Peyer's patch (tissue), 4 donors: ENCODE data around the gene TXNDC2.

Experiments used
- POLR2A ChIP-seq, 2 donors: fragments of 450-650 bp; IDR thresholded peaks; one replicate each; pipeline ENCODE4 v1.5.1; 2017; ENCODE audit warnings: antibody characterized with exemption in 2 of 2, mild to moderate bottlenecking in 2 of 2, moderate library complexity in 2 of 2
- TF ChIP-seq, protein P1 (sequence below), 6 experiments: fragments of 450-650 bp in 4 of 6; fragments of 200-600 bp in 2 of 6; sonication (generic) in 1 of 6; IDR thresholded peaks; one replicate each; pipeline ENCODE4 v1.5.1; 2017 to 2019; ENCODE audit warnings: antibody characterized with exemption in 6 of 6, mild to moderate bottlenecking in 3 of 6, moderate library complexity in 1 of 6

DNA sequence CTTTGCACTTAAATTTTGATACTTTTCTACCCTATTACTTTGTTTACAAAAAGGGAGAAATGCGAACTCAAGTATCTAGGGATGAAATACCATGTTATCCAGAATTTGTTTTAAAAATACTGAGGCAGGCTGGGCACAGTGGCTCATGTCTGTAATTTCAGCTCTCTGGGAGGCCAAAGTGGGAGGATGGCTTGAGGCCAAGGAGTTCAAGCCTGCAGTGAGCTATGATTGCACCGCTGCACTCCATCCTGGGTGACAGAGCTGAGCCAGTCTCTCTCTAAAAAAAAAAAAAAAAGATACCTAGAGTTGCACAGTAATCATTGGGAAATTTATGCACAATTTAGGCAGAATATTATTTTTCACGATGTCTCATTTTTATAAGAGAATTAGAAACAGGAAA is 15.6 kb downstream of the TXNDC2 start:
- TF ChIP-seq, protein P1, sequence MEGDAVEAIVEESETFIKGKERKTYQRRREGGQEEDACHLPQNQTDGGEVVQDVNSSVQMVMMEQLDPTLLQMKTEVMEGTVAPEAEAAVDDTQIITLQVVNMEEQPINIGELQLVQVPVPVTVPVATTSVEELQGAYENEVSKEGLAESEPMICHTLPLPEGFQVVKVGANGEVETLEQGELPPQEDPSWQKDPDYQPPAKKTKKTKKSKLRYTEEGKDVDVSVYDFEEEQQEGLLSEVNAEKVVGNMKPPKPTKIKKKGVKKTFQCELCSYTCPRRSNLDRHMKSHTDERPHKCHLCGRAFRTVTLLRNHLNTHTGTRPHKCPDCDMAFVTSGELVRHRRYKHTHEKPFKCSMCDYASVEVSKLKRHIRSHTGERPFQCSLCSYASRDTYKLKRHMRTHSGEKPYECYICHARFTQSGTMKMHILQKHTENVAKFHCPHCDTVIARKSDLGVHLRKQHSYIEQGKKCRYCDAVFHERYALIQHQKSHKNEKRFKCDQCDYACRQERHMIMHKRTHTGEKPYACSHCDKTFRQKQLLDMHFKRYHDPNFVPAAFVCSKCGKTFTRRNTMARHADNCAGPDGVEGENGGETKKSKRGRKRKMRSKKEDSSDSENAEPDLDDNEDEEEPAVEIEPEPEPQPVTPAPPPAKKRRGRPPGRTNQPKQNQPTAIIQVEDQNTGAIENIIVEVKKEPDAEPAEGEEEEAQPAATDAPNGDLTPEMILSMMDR (IDR thresholded peaks at IDR 0.05): no peak
- no peak for TF ChIP-seq POLR2A (IDR thresholded peaks at IDR 0.05)
